Mucosa of gallbladder (tissue), 1 donor: Measurements from ENCODE around the gene KCNN3. TPM values are rescaled to one million over a fixed set of nuclear protein-coding genes. Genes with fewer than 3 reads are reported as not detected.

ENCODE experiments used
- DNase-seq: peaks from one replicate; pipeline ENCODE4 v3.0.0-alpha.2; 2020; ENCODE audit warnings: low spot score
- total RNA-seq: library from RNA; stranded (reverse); gene quantifications from one replicate; pipeline ENCODE4 v1.2.1, GENCODE V29; 2021
- donor health status: DM: no; HTN: no; CAD: no.

Gene KCNN3
- total RNA-seq, 1 donor from 2014 or later: 3.9 TPM

DNA sequence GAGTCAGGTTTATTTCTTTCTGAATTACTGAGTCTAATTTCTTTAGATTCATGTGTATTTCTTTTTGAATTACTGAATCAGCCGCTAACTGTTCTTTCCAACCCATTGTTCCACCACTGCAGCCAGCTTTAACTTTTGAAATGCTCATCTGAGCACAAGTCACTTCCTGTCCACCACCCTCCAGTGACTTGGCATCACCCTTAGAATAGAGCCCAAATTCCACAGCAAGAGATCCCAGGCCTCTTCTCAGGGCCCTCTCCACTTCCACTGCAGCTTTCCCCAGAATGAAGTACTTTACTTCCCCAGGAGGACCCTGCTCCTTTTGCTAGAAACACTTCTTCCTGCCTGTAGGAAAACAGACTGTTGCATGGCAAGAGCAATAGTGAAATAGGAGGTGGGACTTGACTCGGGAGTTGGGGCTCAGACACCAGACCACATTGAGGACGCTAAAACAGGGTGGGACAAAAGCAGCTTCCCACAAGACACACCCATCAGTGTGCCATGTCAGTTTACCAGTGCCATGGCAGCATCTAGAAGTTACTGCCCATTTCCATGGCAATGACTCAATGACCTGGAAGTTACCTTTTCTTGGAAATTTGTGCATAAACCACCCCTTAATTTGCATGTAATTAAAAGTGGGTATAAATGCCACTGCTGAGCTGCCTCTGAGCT is 205.6 kb downstream of the KCNN3 start:
- no peak for DNase-seq

DNA sequence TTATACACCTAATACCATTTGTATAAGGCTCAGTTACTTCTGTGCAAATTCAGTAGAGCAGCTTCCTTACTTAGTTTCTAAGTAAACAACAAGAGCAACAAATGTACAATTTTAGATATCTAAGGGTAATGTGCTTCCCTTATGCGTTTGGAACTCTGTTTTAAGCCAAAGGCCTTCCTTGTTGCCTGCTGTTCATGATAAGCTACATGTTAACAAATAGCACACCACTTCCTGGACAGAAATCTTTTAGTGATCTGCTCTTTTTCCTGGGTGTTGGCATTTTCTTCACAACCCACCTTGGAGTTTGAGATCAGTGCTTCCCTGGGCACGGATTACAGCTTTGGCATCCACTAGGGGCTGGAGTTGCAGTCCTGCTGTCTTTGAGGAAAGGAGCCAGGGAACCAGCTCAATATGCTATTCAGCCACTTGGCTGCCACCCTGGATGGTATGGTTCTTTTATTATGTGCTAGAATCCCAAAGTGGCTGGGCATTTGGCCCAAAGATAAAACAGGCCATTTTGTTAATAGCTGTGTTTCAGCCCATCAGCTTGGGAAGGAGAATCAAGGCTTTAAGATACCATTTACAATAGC is 206.5 kb downstream of the KCNN3 start:
- no peak for DNase-seq

DNA sequence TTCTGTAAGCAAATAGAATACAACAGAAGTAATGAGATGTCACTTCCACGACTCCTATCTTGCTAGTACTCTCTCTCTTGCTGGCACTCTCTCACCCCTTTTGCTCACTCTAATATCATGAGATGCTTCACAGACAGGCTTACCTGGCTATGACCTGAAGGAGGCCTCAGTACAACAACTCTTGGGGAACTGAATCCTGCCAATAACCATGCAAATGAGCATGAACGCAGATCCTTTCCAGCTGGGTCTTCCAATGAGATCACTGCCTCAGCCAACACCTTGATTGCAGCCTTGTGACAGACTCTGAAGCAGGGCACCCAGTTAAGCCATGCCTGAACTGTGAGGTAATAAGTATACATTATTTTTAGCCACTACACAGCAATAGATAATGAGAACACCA is 209.0 kb downstream of the KCNN3 start:
- DNase-seq: no peak

DNA sequence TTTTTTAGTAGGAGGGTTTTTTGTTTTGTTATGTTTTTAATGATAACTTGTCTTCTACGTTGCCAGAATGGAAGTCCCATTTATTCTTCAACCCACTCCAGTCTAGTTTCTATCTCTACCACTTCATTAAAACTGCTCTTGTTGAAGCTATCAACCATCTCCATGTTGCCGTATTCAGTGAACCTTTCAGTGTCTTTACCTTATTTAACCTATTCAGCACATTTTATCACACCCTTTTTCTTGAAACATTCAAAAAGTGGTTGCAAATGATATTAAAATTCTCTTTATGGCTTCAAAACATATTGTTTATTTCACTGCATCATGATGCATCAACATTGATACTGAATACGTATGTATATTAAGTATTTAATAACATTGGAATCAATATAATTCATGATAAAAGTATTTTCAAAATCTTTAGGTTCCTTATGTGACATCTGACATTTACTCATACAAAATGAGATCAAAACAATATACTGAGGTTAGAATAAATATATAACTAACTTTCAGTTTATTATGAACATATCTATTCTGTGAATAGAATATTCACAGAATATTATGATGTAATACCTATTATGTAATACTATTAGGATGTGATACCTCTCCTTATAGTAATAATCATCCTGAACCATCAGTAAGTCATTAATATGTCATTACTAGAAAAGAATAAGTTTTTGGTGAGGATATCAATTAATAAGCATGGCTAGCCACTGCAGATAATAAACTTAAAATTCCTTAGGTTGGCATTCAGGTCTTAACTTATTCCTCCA is 210.1 kb downstream of the KCNN3 start:
- DNase-seq: no peak

DNA sequence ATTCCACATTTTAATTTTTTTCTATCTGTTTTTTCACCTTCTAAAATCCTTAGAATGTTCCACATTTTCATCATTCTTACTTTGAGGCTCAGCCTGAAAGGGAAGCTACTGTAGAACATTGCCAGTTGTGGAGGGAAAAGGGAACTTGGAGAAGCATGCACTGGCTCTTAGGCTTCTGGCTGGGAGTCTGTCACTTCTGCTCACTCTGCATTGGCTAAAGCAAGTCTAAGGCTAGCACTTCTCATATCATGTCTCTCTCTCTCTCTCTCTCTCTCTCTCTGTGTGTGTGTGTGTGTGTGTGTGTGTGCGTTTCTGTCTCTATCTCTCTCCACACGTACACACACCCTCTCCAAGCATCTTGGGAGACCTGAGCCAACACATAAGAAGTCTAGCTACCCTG is 212.5 kb downstream of the KCNN3 start:
- DNase-seq: no peak

- DNase-seq: no peak
Measured at GRCh38 chr1:154652893-154653292, 217.2 kb downstream of the KCNN3 start.

Other genes with a start within 250 kb of the KCNN3 start
- 33.0 TPM for gene PMVK, start 66.4 kb upstream of the KCNN3 start, total RNA-seq
- gene PBXIP1, start 85.8 kb upstream of the KCNN3 start, total RNA-seq: 208 TPM
- 54.5 TPM for gene PYGO2, start 91.5 kb upstream of the KCNN3 start, total RNA-seq
- 123 TPM for gene SHC1, start 100.5 kb upstream of the KCNN3 start, total RNA-seq
- 27.1 TPM for gene CKS1B, start 104.4 kb upstream of the KCNN3 start, total RNA-seq
- gene FLAD1, start 113.1 kb upstream of the KCNN3 start, total RNA-seq: 37.9 TPM
- gene LENEP, start 123.3 kb upstream of the KCNN3 start, total RNA-seq: not detected
- gene ZBTB7B, start 132.5 kb upstream of the KCNN3 start, total RNA-seq: 122 TPM
- 1.0 TPM for gene DCST2, start 163.5 kb upstream of the KCNN3 start, total RNA-seq
- not detected for gene DCST1, start 163.5 kb upstream of the KCNN3 start, total RNA-seq
- gene ADAM15, start 181.0 kb upstream of the KCNN3 start, total RNA-seq: 146 TPM
- gene EFNA4, start 193.5 kb upstream of the KCNN3 start, total RNA-seq: 12.8 TPM
- 2.7 TPM for gene EFNA3, start 208.6 kb upstream of the KCNN3 start, total RNA-seq